SIG-M5 treated with dmso at 0.1 percent for 504 hours (cell line): ENCODE results near the gene CEP192.

Source experiments
- DNase-seq: peaks from one replicate; lab custom pipeline; 2025; ENCODE audit not compliant: unreplicated experiment; lab: John Stamatoyannopoulos, UW

CEP192 gene

DNA sequence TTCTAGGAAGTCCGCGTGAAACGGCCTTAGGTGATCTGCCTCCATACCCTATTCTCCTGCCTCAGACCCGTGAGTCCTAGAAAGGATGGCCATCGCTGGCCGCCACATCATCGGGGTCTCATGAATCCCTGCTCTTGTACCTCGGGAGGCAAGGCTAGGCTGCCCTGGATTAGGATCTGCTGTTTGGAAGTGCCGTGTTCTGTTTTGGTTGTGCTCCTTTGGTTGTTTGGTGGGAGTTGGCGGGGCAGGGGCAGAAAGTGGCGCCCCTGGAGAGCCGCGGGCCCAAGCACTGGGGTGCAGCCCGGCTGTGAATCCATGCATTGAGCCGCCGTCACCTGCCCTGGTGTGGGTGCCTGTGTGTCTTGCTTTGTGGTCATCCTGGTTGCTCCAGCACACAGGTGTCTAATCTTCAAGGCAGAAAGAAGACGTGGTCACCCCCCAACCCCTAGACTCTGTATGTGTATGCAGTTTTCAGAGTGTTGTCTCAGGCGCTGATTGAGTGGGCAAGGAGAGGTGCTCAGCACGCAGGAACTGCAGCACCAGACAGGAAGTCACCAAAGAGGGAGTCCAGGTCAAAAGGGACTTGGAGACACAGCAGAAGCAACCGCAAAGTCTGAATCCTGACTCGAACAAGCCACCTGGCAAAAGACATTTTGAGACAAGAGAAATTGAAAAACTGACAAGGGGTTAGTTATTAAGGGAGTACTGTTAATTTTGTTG lies 147.4 kb downstream of the CEP192 start:
- DNase-seq = no peak

DNA sequence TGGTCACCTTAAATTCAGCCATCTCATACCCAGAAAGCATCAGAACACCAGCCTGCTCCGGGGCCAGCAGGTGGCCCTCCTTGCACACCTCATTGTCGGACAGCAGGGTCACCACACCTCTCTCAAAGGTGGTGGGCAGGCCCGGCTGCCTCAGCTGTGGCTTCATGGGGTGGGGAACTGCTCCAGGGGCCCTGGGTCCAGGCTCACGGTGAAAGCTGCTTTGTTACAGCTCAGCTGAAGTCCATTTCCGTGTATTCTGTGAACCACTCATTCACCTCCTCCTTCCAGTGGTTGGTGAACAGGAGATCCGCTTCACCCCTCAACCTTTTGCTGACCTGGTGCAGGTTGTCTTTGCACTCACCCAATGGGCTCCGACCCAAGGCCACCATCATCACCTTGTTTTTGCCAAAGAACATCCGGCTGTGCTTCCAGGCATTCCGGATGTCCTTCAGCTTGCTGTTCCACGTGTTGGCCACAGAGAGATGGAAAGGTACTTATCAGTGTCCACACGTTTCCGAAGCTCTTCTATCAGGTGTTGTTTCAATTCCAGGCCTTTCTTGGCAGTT lies 148.8 kb downstream of the CEP192 start:
- DNase-seq = no peak

- DNase-seq = no peak
Observed at GRCh38 chr18:13141209-13141608, 150.0 kb downstream of the CEP192 start.

GRCh38 chr18:13145636-13146190 lies 154.6 kb downstream of the CEP192 start:
- no peak for DNase-seq

- DNase-seq = peak; percentile 91
Observed at GRCh38 chr18:13147130-13147529, 156.0 kb downstream of the CEP192 start.

DNA sequence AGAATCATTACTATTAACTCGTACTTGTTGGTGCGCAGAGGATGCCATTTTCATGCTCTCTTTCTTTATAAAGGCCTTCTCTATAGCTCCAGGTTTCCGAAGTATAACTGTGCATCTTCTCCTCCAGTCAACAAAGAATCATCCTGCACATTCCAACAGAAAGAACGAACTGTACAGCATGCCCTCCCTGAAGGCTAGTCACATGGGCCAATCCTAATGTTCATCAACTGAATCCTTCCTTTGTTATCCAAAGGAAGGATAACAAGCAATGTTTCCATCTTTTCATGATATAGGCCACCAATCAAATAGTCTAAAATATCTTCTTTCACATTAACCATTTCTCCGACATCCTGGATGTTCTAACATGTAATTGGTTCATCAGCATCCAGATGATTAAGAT lies 160.5 kb downstream of the CEP192 start:
- no peak for DNase-seq

- DNase-seq = no peak
Observed at GRCh38 chr18:13158428-13158827, 167.3 kb downstream of the CEP192 start.

DNA sequence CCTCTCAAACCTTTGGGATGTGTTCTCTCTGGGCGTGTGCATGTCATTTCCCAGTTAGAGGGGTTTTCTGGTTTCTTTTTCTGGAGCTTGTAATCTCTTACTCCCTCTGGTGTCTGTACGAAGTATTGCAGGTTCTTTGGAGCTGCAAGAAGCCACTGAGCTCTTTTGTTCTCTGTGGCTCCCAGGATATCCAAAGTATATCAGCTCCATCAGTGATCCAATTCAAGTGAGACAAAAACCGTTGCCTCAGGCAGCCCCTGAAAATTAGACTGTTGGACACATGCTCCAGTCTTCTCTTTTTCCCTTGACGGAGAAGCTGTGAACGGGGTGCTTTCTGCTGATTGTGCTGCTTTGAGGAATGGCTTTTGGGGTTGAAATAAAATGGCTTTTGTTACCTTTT lies 168.4 kb downstream of the CEP192 start:
- DNase-seq = peak; percentile 62

- no peak for DNase-seq
Observed at GRCh38 chr18:13161276-13161899, 170.2 kb downstream of the CEP192 start.

DNA sequence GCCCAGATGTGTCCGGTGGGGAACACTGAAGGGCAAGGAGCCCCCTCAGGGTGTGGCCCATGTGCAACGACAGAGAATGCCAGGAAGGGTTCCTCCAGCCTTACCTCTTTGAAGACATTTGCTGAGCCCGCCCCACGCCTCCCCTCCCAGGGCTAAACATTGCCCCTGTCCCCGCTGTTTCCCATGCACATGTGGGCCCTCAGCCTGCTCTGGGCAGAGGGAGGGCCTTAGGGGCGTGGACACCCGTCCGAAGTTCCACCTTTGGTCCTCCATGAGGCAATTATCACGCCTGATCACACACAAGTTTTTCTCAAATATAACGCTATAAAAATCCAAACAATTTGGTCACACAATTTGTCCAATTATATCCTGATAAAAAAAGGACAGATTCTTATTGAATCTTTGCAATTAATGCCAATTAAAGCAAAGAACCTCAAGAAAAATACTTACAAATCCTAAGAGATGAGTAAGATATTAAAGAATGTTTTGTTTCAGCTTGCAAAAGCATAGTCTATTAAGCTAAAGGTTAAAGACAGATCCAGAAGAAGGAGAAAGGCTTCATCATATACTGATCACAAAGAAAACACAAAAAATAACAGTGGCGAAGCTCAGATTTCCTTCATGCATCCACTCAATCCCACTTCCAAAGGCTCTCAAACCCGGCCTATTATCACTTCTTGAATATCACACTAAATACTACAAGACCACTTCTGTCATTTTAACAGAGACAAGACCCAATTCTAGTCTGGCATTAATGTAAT lies 172.2 kb downstream of the CEP192 start:
- no peak for DNase-seq

GRCh38 chr18:13164406-13164805 lies 173.2 kb downstream of the CEP192 start:
- DNase-seq = no peak

- DNase-seq = no peak
Observed at GRCh38 chr18:13165636-13166423, 174.7 kb downstream of the CEP192 start.

GRCh38 chr18:13173578-13174145 lies 182.5 kb downstream of the CEP192 start:
- DNase-seq = no peak
